ENCODE measurements around the gene ALDH1A1.

- TF ChIP-seq CTCF (conservative IDR thresholded peaks at IDR 0.05; ENCODE audit: low read depth, low read length) (no peak), EZH2 (IDR thresholded peaks at IDR 0.05; ENCODE audit: borderline replicate concordance, low read depth, low read length, poor library complexity, severe bottlenecking) (no peak)
Observed at GRCh38 chr9:72983512-72984225, 30.8 kb upstream of the ALDH1A1 start.
